ENCODE data around the gene CD151. TPM values are rescaled to one million over a fixed set of nuclear protein-coding genes. Genes with fewer than 3 reads are reported as not detected.

Gene CD151
- polyA plus RNA-seq, 1 experiment = 559 TPM

GRCh38 chr11:854601-855329 is 22.0 kb downstream of the CD151 start:
- ChIA-PET CTCF (no interaction called here), POLR2A (interaction anchor here (0.6 kb wide), 1 partner anchor 27 kb away, joined by 4 read pairs; no protein-coding TSS in a partner anchor)

GRCh38 chr11:855330-855674 is 22.6 kb downstream of the CD151 start:
- CTCF ChIA-PET = no interaction called here

More at GRCh38 chr11:854601-855329, 22.0 kb downstream of the CD151 start:
- peak overlapping the region; percentile 11 for H3K27ac ChIP-seq (ENCODE audit: low read depth, low read length)
- H3K27me3 ChIP-seq (ENCODE audit: control insufficient read depth, insufficient read depth, low read length) = no peaks in the 10 kb centered on the region
- DNase-seq (ENCODE audit: low read depth, low spot score) = no peak
- H3K9me3 ChIP-seq (ENCODE audit: control insufficient read depth, insufficient read depth, low read length) = no peaks in the 10 kb centered on the region; the same call in 1 of the 2 replicates
- TF ChIP-seq CTCF (IDR thresholded peaks at IDR 0.05; ENCODE audit: low read depth, low read length) = no peak
- H3K4me3 ChIP-seq (ENCODE audit: low read depth, low read length) = no peak overlapping the region

GRCh38 chr11:855796-856195 is 23.0 kb downstream of the CD151 start:
- Histone ChIP-seq H3K27ac (ENCODE audit: low read depth, low read length) (no peak overlapping the region), H3K4me3 (ENCODE audit: low read depth, low read length) (no peak overlapping the region), H3K27me3 (ENCODE audit: control insufficient read depth, insufficient read depth, low read length) (no peaks in the 10 kb centered on the region), H3K9me3 (ENCODE audit: control insufficient read depth, insufficient read depth, low read length) (no peaks in the 10 kb centered on the region; the same call in 1 of the 2 replicates)
- CTCF ChIA-PET = no interaction called here
- no peak for DNase-seq (ENCODE audit: low read depth, low spot score)
- no peak for TF ChIP-seq CTCF (IDR thresholded peaks at IDR 0.05; ENCODE audit: low read depth, low read length)
- POLR2A ChIA-PET = interaction anchor here (1.1 kb wide), 1 partner anchor 13 kb away, joined by 6 read pairs; the partner anchor contains the start of gene TSPAN4

More at GRCh38 chr11:855330-855674, 22.6 kb downstream of the CD151 start:
- TF ChIP-seq CTCF (IDR thresholded peaks at IDR 0.05; ENCODE audit: low read depth, low read length) = no peak
- DNase-seq (ENCODE audit: low read depth, low spot score) = no peak
- no peaks in the 10 kb centered on the region; the same call in 1 of the 2 replicates for H3K9me3 ChIP-seq (ENCODE audit: control insufficient read depth, insufficient read depth, low read length)
- H3K27ac ChIP-seq (ENCODE audit: low read depth, low read length) = no peak overlapping the region
- no peak overlapping the region for H3K4me3 ChIP-seq (ENCODE audit: low read depth, low read length)
- POLR2A ChIA-PET = no interaction called here
- no peaks in the 10 kb centered on the region for H3K27me3 ChIP-seq (ENCODE audit: control insufficient read depth, insufficient read depth, low read length)

GRCh38 chr11:856397-856796 is 23.6 kb downstream of the CD151 start:
- no peak for TF ChIP-seq CTCF (IDR thresholded peaks at IDR 0.05; ENCODE audit: low read depth, low read length)
- Histone ChIP-seq H3K4me3 (ENCODE audit: low read depth, low read length) (no peak overlapping the region), H3K9me3 (ENCODE audit: control insufficient read depth, insufficient read depth, low read length) (no peaks in the 10 kb centered on the region; the same call in 1 of the 2 replicates), H3K27me3 (ENCODE audit: control insufficient read depth, insufficient read depth, low read length) (no peaks in the 10 kb centered on the region), H3K27ac (ENCODE audit: low read depth, low read length) (no peak overlapping the region)
- ChIA-PET CTCF (no interaction called here), POLR2A (interaction anchor here (1.1 kb wide), 1 partner anchor 14 kb away, joined by 6 read pairs; the partner anchor contains the start of gene TSPAN4)
- no peak for DNase-seq (ENCODE audit: low read depth, low spot score)

- ChIA-PET POLR2A (interaction anchor here (1.0 to 2.3 kb wide), 2 partner anchors 10 to 17 kb away, joined by 6 read pairs; no protein-coding TSS in a partner anchor), CTCF (no interaction called here)
- no peaks in the 10 kb centered on the region; the same call in 1 of the 2 replicates for H3K9me3 ChIP-seq (ENCODE audit: control insufficient read depth, insufficient read depth, low read length)
- no peak for TF ChIP-seq CTCF (IDR thresholded peaks at IDR 0.05; ENCODE audit: low read depth, low read length)
- no peak overlapping the region for H3K4me3 ChIP-seq (ENCODE audit: low read depth, low read length)
- no peak for DNase-seq (ENCODE audit: low read depth, low spot score)
- H3K27ac ChIP-seq (ENCODE audit: low read depth, low read length) = no peak overlapping the region
- no peaks in the 10 kb centered on the region for H3K27me3 ChIP-seq (ENCODE audit: control insufficient read depth, insufficient read depth, low read length)
Observed at GRCh38 chr11:858053-858761, 25.5 kb downstream of the CD151 start.

Measured in AG04450 (cell line).